BLaER1 treated with 17β-estradiol and CSF1 and Interleukin-3, amounts not matched to agents 10 nM and 100 nM (cell line): Measurements from ENCODE around the gene ZNF217.
"Not testable (repeated sequence)": the region's sequence is repeated elsewhere in the genome, so short reads cannot be mapped to it uniquely, and the experiment has no call there.

ENCODE experiments used
- H3K27ac ChIP-seq, 11 experiments: shearing (Covaris generic); formaldehyde crosslinking; 2 replicates each; pipeline ENCODE4 v1.8.1; 2022
- H3K27me3 ChIP-seq, 11 experiments: shearing (Covaris generic); formaldehyde crosslinking; 2 replicates each; pipeline ENCODE4 v1.8.1; 2022
- H3K36me3 ChIP-seq, 11 experiments: shearing (Covaris generic); formaldehyde crosslinking; 2 replicates each; pipeline ENCODE4 v1.8.1; 2022
- H3K4me1 ChIP-seq, 10 experiments: shearing (Covaris generic); formaldehyde crosslinking; 2 replicates each; pipeline ENCODE4 v1.8.1; 2022
- H3K4me2 ChIP-seq, 11 experiments: shearing (Covaris generic); formaldehyde crosslinking; 2 replicates each; pipeline ENCODE4 v1.8.1; 2022
- H3K4me3 ChIP-seq, 10 experiments: shearing (Covaris generic); formaldehyde crosslinking; 2 replicates each; pipeline ENCODE4 v1.8.1; 2022
- H3K9ac ChIP-seq, 11 experiments: shearing (Covaris generic); formaldehyde crosslinking; 2 replicates each; pipeline ENCODE4 v1.8.1; 2022
- H3K9me3 ChIP-seq, 11 experiments: shearing (Covaris generic); formaldehyde crosslinking; replicated peaks in 1 of 11; 2 replicates each; pipeline ENCODE4 v1.8.1; 2022
- H4K20me1 ChIP-seq, 11 experiments: shearing (Covaris generic); formaldehyde crosslinking; 2 replicates each; pipeline ENCODE4 v1.8.1; 2022
- Cebpa-rat ChIP-seq, 11 experiments: shearing (Covaris generic); IDR thresholded peaks; 2 replicates each; pipeline ENCODE4 v1.8.1; 2022

The ZNF217 gene

GRCh38 chr20:53568351-53568750, 25.3 kb downstream of the ZNF217 start:
- no peak overlapping the region for H3K4me2 ChIP-seq
- H3K9ac ChIP-seq: no peak overlapping the region
- no peak overlapping the region for H3K27ac ChIP-seq
- H3K27me3 ChIP-seq: no peaks in the 10 kb centered on the region
- no peaks in the 10 kb centered on the region for H3K9me3 ChIP-seq
- no peak overlapping the region for H3K4me3 ChIP-seq
- H3K4me1 ChIP-seq: peaks cover 12 to 20% (median 14%) of the 10 kb centered on the region in 10 experiments
- peaks cover 91 to 98% (median 96%) of the 10 kb centered on the region in 11 experiments for H3K36me3 ChIP-seq
- H4K20me1 ChIP-seq: peaks cover 75 to 99% (median 97%) of the 10 kb centered on the region in 11 experiments
- TF ChIP-seq Cebpa-rat (IDR thresholded peaks at IDR 0.05): no peak

DNA sequence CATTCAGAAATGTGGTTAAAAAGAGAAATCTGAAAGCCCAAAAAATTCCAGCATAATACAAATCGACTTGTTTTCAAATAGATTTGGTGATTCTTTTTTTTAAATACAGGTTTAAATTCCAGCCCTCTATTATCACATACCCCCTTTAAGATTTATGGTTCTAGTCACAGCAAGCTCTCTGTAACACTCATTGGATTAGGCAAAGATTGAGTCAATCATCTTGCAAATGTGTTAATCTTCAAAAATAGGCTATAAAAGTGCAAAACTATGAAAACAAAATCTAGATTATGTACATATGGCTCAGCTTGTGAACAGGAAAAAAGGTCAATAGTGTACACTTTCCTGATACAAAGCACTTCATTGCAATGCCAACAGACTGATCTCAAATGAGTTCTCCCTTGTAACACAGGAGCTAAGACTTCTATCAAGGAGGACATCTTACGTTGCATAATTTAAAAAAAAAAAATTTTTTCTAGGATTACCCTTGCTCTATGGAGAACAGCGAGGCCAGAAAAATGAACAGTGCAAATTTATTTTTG, 26.2 kb downstream of the ZNF217 start:
- 0 out of 22 replicates have a peak overlapping the region, but pooled peaks of 1 of the 11 experiments have one; percentile 10 for H3K9ac ChIP-seq
- H3K4me1 ChIP-seq: peaks cover 3 to 11% (median 5%) of the 10 kb centered on the region in 10 experiments
- no peaks in the 10 kb centered on the region for H3K9me3 ChIP-seq
- H3K27me3 ChIP-seq: no peaks in the 10 kb centered on the region
- H3K36me3 ChIP-seq: peaks cover 82 to 89% (median 87%) of the 10 kb centered on the region in 11 experiments
- peaks cover 66 to 99% (median 93%) of the 10 kb centered on the region in 11 experiments for H4K20me1 ChIP-seq
- no peak for TF ChIP-seq Cebpa-rat (IDR thresholded peaks at IDR 0.05)
- H3K4me3 ChIP-seq: no peak overlapping the region
- no peak overlapping the region for H3K27ac ChIP-seq
- no peak overlapping the region for H3K4me2 ChIP-seq

DNA sequence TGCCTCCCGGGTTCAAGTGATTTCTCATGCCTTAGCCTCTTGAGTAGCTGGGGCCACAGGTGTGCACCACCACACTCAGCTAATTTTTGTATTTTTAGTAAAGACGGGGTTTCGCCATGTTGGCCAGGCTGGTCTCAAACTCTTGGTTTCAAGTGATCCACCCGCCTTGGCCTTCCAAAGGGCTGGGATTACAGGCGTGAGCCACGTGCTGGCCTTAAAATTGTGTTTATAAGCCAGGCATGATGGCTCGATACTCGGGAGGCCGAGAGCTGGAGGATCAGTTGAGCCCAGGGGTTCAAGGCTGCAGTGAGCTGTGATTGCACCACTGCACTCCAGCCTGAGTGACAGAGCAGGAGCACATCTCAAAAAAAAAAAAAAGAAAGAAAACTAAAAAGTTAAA, 27.0 kb downstream of the ZNF217 start:
- not testable (repeated sequence) for H3K27me3 ChIP-seq, H3K4me3 ChIP-seq, H3K4me2 ChIP-seq, H3K27ac ChIP-seq, H3K9ac ChIP-seq, H3K9me3 ChIP-seq, H3K4me1 ChIP-seq
- peaks cover 74 to 86% (median 79%) of the 10 kb centered on the region in 11 experiments for H3K36me3 ChIP-seq
- H4K20me1 ChIP-seq: peaks cover 58 to 99% (median 89%) of the 10 kb centered on the region in 11 experiments

DNA sequence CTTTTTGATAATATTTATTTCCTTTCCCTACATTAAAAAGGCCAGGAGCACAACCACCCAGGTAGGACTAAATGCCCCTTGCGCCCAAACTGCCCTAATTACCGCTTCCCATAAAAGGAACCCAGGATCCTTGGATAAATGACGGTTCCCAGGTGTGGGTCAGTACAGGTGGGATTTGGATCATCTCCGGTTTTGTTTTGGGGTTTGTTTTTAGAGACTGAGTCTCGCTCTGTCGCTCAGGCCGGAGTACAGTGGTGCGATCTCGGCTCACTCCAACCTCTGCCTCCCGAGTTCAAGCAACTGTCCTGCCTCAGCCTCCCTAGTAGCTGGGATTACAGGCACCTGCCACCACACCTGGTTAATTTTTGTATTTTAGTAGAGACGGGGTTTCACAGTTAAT, 28.4 kb downstream of the ZNF217 start:
- Histone ChIP-seq H4K20me1 (peaks cover 44 to 96% (median 75%) of the 10 kb centered on the region in 11 experiments), H3K4me2 (no peak overlapping the region), H3K27ac (no peak overlapping the region), H3K4me3 (no peak overlapping the region), H3K27me3 (no peaks in the 10 kb centered on the region), H3K36me3 (peaks cover 61 to 84% (median 66%) of the 10 kb centered on the region in 11 experiments), H3K9ac (no peak overlapping the region), H3K4me1 (peaks cover 0 to 9% (median 2%) of the 10 kb centered on the region in 10 experiments; a peak in 2 of 20 replicates), H3K9me3 (no peaks in the 10 kb centered on the region)
- TF ChIP-seq Cebpa-rat (IDR thresholded peaks at IDR 0.05): no peak

GRCh38 chr20:53562104-53562764, 31.4 kb downstream of the ZNF217 start:
- Histone ChIP-seq H3K36me3 (peaks cover 31 to 69% (median 39%) of the 10 kb centered on the region in 11 experiments), H4K20me1 (peaks cover 16 to 72% (median 45%) of the 10 kb centered on the region in 11 experiments)
- not testable (repeated sequence) for H3K9me3 ChIP-seq, H3K4me2 ChIP-seq, H3K27me3 ChIP-seq, H3K4me3 ChIP-seq, H3K4me1 ChIP-seq, H3K27ac ChIP-seq, H3K9ac ChIP-seq

- H3K9me3 ChIP-seq: no peaks in the 10 kb centered on the region
- H3K27me3 ChIP-seq: no peaks in the 10 kb centered on the region
- TF ChIP-seq Cebpa-rat (IDR thresholded peaks at IDR 0.05): no peak
- H3K4me3 ChIP-seq: no peak overlapping the region
- peaks cover 24 to 61% (median 33%) of the 10 kb centered on the region in 11 experiments for H3K36me3 ChIP-seq
- H4K20me1 ChIP-seq: peaks cover 11 to 65% (median 39%) of the 10 kb centered on the region in 11 experiments
- H3K27ac ChIP-seq: no peak overlapping the region
- no peak overlapping the region for H3K9ac ChIP-seq
- peaks cover 0 to 9% (median 2%) of the 10 kb centered on the region in 10 experiments; a peak in 2 of 20 replicates for H3K4me1 ChIP-seq
- H3K4me2 ChIP-seq: no peak overlapping the region
Measured at GRCh38 chr20:53561505-53561904, 32.1 kb downstream of the ZNF217 start.

- no peak for TF ChIP-seq Cebpa-rat (IDR thresholded peaks at IDR 0.05)
- Histone ChIP-seq H3K9ac (no peak overlapping the region), H3K4me3 (no peak overlapping the region), H3K27ac (no peak overlapping the region), H3K4me1 (peaks cover 7 to 24% (median 13%) of the 10 kb centered on the region in 10 experiments; a peak in 18 of 20 replicates), H3K27me3 (no peaks in the 10 kb centered on the region), H4K20me1 (peaks cover 0 to 48% (median 22%) of the 10 kb centered on the region in 11 experiments; a peak in 18 of 22 replicates), H3K4me2 (no peak overlapping the region), H3K9me3 (no peaks in the 10 kb centered on the region), H3K36me3 (peaks cover 7 to 44% (median 16%) of the 10 kb centered on the region in 11 experiments)
Measured at GRCh38 chr20:53559816-53560215, 33.8 kb downstream of the ZNF217 start.

- no peak overlapping the region for H3K4me3 ChIP-seq
- H3K36me3 ChIP-seq: peaks cover 0 to 31% (median 5%) of the 10 kb centered on the region in 11 experiments; a peak in 7 of 22 replicates
- peaks cover 0 to 22% (median under 1%) of the 10 kb centered on the region in 11 experiments; a peak in 10 of 22 replicates for H4K20me1 ChIP-seq
- no peaks in the 10 kb centered on the region for H3K9me3 ChIP-seq
- no peak overlapping the region for H3K4me2 ChIP-seq
- H3K4me1 ChIP-seq: peaks cover 7 to 24% (median 12%) of the 10 kb centered on the region in 10 experiments; a peak in 18 of 20 replicates
- TF ChIP-seq Cebpa-rat (IDR thresholded peaks at IDR 0.05): no peak
- H3K27me3 ChIP-seq: no peaks in the 10 kb centered on the region
- no peak overlapping the region for H3K9ac ChIP-seq
- no peak overlapping the region for H3K27ac ChIP-seq
Measured at GRCh38 chr20:53557130-53557529, 36.5 kb downstream of the ZNF217 start.

DNA sequence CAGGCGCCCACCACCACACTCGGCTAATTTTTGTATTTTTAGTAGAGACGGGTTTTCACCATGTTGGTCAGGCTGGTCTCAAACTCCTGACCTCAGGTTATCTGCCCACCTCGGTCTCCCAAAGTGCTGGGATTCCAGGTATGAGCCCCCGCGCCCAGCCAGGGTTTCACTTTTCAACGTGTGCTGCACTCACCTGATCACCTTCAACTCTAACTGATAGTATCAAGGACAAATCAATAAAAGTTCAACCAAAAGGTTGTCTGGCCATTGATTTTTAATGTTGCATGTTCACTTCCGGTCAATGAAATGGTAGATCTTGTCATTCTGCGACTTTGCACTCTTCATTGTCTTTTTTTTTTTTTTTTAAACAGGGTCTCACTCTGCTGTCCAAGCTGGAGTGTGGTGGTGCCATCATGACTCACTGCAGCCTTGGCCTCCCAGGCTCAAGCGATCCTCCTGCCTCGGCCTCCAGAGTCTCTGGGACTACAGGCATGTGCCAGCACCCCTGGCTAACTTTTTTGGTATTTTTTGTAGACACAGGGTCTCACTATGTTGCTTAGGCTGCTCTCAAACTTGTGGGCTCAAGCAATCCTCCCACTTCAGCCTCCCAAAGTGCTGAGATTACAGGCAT, 37.3 kb downstream of the ZNF217 start:
- H3K36me3 ChIP-seq: peaks cover 0 to 24% (median 5%) of the 10 kb centered on the region in 11 experiments; a peak in 7 of 22 replicates
- H3K27me3 ChIP-seq: no peaks in the 10 kb centered on the region
- H4K20me1 ChIP-seq: peaks cover 0 to 15% (median 0%) of the 10 kb centered on the region in 11 experiments; a peak in 5 of 22 replicates
- H3K27ac ChIP-seq: no peak overlapping the region
- peaks cover 7 to 21% (median 12%) of the 10 kb centered on the region in 10 experiments; a peak in 18 of 20 replicates for H3K4me1 ChIP-seq
- H3K4me3 ChIP-seq: no peak overlapping the region
- no peaks in the 10 kb centered on the region for H3K9me3 ChIP-seq
- no peak for TF ChIP-seq Cebpa-rat (IDR thresholded peaks at IDR 0.05)
- H3K9ac ChIP-seq: no peak overlapping the region
- H3K4me2 ChIP-seq: peak overlapping the region in 5 of 11 experiments; percentile 25 to 68 (median 49); a peak in 5 of 22 replicates
